ENCODE data around the gene GBA2. TPM values are rescaled to one million over a fixed set of nuclear protein-coding genes. Genes with fewer than 3 reads are reported as not detected.

Gene GBA2
- polyA plus RNA-seq, 1 donor (not counting 4 experiments of a cell fraction or from before 2014, with no cell fraction given), result 31.7 TPM

DNA sequence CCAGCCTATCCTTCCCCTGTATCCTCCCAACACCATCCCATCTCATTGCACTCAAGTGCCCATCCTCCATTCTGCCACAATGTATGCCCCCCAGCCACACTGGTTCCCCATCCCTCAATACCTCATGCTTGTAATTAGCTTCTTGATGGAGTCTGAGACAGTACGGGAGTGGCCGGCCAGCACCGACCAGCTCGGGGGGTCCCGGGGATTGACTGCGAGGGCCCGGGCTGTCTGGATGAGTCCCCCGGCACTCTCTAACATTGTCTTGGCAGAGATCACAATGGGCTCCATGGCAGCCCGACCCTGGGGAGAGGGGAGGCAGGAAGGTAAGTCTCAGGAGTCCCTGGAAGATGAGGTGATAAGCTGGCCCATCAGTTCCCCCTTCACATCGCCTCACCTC is 42.1 kb downstream of the GBA2 start:
- Histone ChIP-seq H3K9me3 (ENCODE audit: control insufficient read depth, low read depth, low read length) (no peaks in the 10 kb centered on the region), H3K36me3 (ENCODE audit: control insufficient read depth in 2 of 2, extremely low read depth in 1 of 2, insufficient read depth in 2 of 2, low read length in 2 of 2) (peaks cover 62 to 79% of the 10 kb centered on the region in 2 experiments), H3K9me1 (ENCODE audit: control insufficient read depth, extremely low read depth, insufficient read depth, low read length) (peaks cover 2% of the 10 kb centered on the region), H3K79me2 (ENCODE audit: control insufficient read depth, insufficient read depth, low read length) (no peaks in the 10 kb centered on the region), H3K9ac (ENCODE audit: control insufficient read depth, extremely low read depth, insufficient read depth, low read length) (no peak overlapping the region), H3K27me3 (ENCODE audit: control insufficient read depth, extremely low read depth, insufficient read depth, low read length) (no peaks in the 10 kb centered on the region), H3K27ac (ENCODE audit: control insufficient read depth, insufficient read depth, low read length) (no peak overlapping the region), H4K20me1 (ENCODE audit: control insufficient read depth, extremely low read depth, insufficient read depth, low read length) (peaks cover 3% of the 10 kb centered on the region), H3K4me2 (ENCODE audit: control insufficient read depth, extremely low read depth, insufficient read depth, low read depth, low read length) (no peak overlapping the region), H3K4me3 (ENCODE audit: control insufficient read depth in 2 of 3, extremely low read depth in 1 of 3, insufficient read depth in 2 of 3, low read depth in 1 of 3, low read length in 3 of 3) (no peak overlapping the region), H3K4me1 (ENCODE audit: control insufficient read depth, extremely low read depth, insufficient read depth, low read length) (no peaks in the 10 kb centered on the region), H2AFZ (ENCODE audit: control insufficient read depth, low read length) (no peak overlapping the region)
- dilution Hi-C loops (cut with MboI; ENCODE audit: extremely low pct_ligation_motif_present, low sequenced_read_pairs), result no loop called here
- FAIRE-seq (no peak), DNase-seq (ENCODE audit: low read depth, low spot score) (no peak)
- no peak for TF ChIP-seq EZH2 (IDR thresholded peaks at IDR 0.05; ENCODE audit: low read length)
- TF ChIP-seq, protein P1, sequence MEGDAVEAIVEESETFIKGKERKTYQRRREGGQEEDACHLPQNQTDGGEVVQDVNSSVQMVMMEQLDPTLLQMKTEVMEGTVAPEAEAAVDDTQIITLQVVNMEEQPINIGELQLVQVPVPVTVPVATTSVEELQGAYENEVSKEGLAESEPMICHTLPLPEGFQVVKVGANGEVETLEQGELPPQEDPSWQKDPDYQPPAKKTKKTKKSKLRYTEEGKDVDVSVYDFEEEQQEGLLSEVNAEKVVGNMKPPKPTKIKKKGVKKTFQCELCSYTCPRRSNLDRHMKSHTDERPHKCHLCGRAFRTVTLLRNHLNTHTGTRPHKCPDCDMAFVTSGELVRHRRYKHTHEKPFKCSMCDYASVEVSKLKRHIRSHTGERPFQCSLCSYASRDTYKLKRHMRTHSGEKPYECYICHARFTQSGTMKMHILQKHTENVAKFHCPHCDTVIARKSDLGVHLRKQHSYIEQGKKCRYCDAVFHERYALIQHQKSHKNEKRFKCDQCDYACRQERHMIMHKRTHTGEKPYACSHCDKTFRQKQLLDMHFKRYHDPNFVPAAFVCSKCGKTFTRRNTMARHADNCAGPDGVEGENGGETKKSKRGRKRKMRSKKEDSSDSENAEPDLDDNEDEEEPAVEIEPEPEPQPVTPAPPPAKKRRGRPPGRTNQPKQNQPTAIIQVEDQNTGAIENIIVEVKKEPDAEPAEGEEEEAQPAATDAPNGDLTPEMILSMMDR (optimal IDR thresholded peaks at IDR 0.05 in 1 of 3, IDR thresholded peaks at IDR 0.05 in 1 of 3, conservative IDR thresholded peaks at IDR 0.05 in 1 of 3; ENCODE audit: extremely low read depth in 1 of 3, insufficient read depth in 2 of 3, low read length in 3 of 3), result no peak

DNA sequence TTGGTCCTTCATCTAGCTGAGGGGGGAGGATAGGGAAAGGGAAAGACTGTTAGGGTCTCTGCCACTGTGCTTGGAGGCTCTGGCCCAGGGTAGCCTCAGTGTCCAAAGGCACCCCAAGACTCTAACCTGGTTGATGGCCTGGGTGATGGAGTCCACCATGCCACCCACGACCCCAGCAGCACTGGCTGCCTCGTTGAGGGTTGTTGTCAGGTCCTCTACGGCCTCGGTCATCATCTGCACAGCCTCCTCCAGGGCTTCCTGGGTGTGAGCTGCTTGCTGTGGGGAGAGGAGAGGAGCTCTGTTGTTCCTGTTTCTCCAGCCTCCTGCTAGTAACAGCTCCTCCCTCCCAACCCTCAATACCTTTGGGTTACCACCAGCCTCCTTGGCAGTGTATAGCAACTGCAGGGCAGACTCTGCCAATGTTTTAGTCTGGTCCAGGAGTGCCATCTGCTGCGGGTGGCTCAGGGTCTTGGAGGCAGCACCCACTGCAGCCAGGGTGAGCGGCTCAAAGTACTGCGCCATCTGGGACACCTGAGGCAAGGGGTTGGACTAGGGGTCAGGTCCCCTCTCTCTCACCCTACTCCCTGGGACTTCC is 43.1 kb downstream of the GBA2 start:
- Histone ChIP-seq H4K20me1 (ENCODE audit: control insufficient read depth, extremely low read depth, insufficient read depth, low read length) (peaks cover 3% of the 10 kb centered on the region), H2AFZ (ENCODE audit: control insufficient read depth, low read length) (no peak overlapping the region), H3K27me3 (ENCODE audit: control insufficient read depth, extremely low read depth, insufficient read depth, low read length) (no peaks in the 10 kb centered on the region), H3K4me1 (ENCODE audit: control insufficient read depth, extremely low read depth, insufficient read depth, low read length) (no peaks in the 10 kb centered on the region), H3K9me3 (ENCODE audit: control insufficient read depth, low read depth, low read length) (no peaks in the 10 kb centered on the region), H3K9me1 (ENCODE audit: control insufficient read depth, extremely low read depth, insufficient read depth, low read length) (peaks cover 2% of the 10 kb centered on the region), H3K79me2 (ENCODE audit: control insufficient read depth, insufficient read depth, low read length) (no peaks in the 10 kb centered on the region), H3K4me3 (ENCODE audit: control insufficient read depth in 2 of 3, extremely low read depth in 1 of 3, insufficient read depth in 2 of 3, low read depth in 1 of 3, low read length in 3 of 3) (no peak overlapping the region), H3K36me3 (ENCODE audit: control insufficient read depth in 2 of 2, extremely low read depth in 1 of 2, insufficient read depth in 2 of 2, low read length in 2 of 2) (peaks cover 57 to 76% of the 10 kb centered on the region in 2 experiments), H3K9ac (ENCODE audit: control insufficient read depth, extremely low read depth, insufficient read depth, low read length) (no peak overlapping the region), H3K27ac (ENCODE audit: control insufficient read depth, insufficient read depth, low read length) (no peak overlapping the region), H3K4me2 (ENCODE audit: control insufficient read depth, extremely low read depth, insufficient read depth, low read depth, low read length) (no peak overlapping the region)
- FAIRE-seq (no peak), DNase-seq (ENCODE audit: low read depth, low spot score) (no peak)
- dilution Hi-C loops (cut with MboI; ENCODE audit: extremely low pct_ligation_motif_present, low sequenced_read_pairs), result no loop called here
- TF ChIP-seq, protein P1 (optimal IDR thresholded peaks at IDR 0.05 in 1 of 3, IDR thresholded peaks at IDR 0.05 in 1 of 3, conservative IDR thresholded peaks at IDR 0.05 in 1 of 3; ENCODE audit: extremely low read depth in 1 of 3, insufficient read depth in 2 of 3, low read length in 3 of 3), result no peak
- no peak for TF ChIP-seq EZH2 (IDR thresholded peaks at IDR 0.05; ENCODE audit: low read length)
